Cardiac fibroblast (primary cell): ENCODE measurements around the gene CD3E.

Experiments
- DNase-seq, 2 donors: peaks; one replicate each; pipeline versions ENCODE4 v3.0.0 to v3.0.0-alpha.2; 2010; ENCODE audit warnings: low read depth in 2 of 2
- H3K4me3 ChIP-seq, 2 donors: replicated peaks in 1 of 2; 1 replicate in 1 of 2; 2 replicates in 1 of 2; pipeline ENCODE4 v1.5.1; 2011; ENCODE audit warnings: low read depth in 2 of 2, low read length in 2 of 2, mild to moderate bottlenecking in 2 of 2, moderate library complexity in 1 of 2
- CTCF ChIP-seq: IDR thresholded peaks from one replicate; pipeline ENCODE4 v1.5.1; 2011; ENCODE audit warnings: low read depth, mild to moderate bottlenecking, low read length, inconsistent platforms

CD3E gene

GRCh38 chr11:118343981-118344515 lies 39.5 kb downstream of the CD3E start, which contains the start of gene CD3G:
CD3G (plus strand) TSS chr11:118344344; CDS start chr11:118344424, 80 bp downstream.
- no peak for TF ChIP-seq CTCF
- no peak for DNase-seq
- H3K4me3 ChIP-seq, result no peak within 1 kb of the TSS

GRCh38 chr11:118349475-118349874 lies 44.9 kb downstream of the CD3E start:
- TF ChIP-seq CTCF, result no peak
- no peak overlapping the region for H3K4me3 ChIP-seq
- no peak for DNase-seq

GRCh38 chr11:118353084-118353710 lies 48.7 kb downstream of the CD3E start:
- DNase-seq, result peak; percentile 40 to 50
- TF ChIP-seq CTCF, result peak; percentile 42
- H3K4me3 ChIP-seq, result no peak overlapping the region

GRCh38 chr11:118358071-118358470 lies 53.5 kb downstream of the CD3E start:
- no peak for TF ChIP-seq CTCF
- DNase-seq, result no peak

GRCh38 chr11:118359295-118359958 lies 54.9 kb downstream of the CD3E start, which contains the start of gene UBE4A:
UBE4A (plus strand) TSS chr11:118359600; CDS start chr11:118365081, 5,481 bp downstream.
- no peak for TF ChIP-seq CTCF
- peak; percentile 95 to 96 for DNase-seq

More at GRCh38 chr11:118358071-118358470, 53.5 kb downstream of the CD3E start:
- no peak overlapping the region for H3K4me3 ChIP-seq

GRCh38 chr11:118364956-118365615 lies 60.6 kb downstream of the CD3E start:
- H3K4me3 ChIP-seq, result no peak overlapping the region
- no peak for TF ChIP-seq CTCF
- DNase-seq, result no peak

More at GRCh38 chr11:118359295-118359958, 54.9 kb downstream of the CD3E start, which contains the start of gene UBE4A:
- H3K4me3 ChIP-seq, result peak within 1 kb of the TSS; percentile 76 to 80
